DOHH2 (cell line): ENCODE results near the gene BAD.

Experiments used
- H3F3A ChIP-seq: fragments of 200-600 bp; sonication (generic), shearing (Covaris generic); 2 replicates; pipeline ENCODE4 v1.6.0; 2016; ENCODE audit warnings: antibody characterized with exemption, mild to moderate bottlenecking; ENCODE audit not compliant: control insufficient read depth, insufficient read depth
- H3K27ac ChIP-seq: fragments of 200-600 bp; sonication (generic); 2 replicates; pipeline ENCODE4 v1.5.1; 2014; ENCODE audit warnings: low read depth, mild to moderate bottlenecking, low read length, moderate library complexity
- H3K27me3 ChIP-seq: fragments of 200-600 bp; sonication (generic); 2 replicates; pipeline ENCODE4 v1.6.1; 2014; ENCODE audit warnings: mild to moderate bottlenecking, low read length, mixed read lengths; ENCODE audit not compliant: control insufficient read depth
- H3K36me3 ChIP-seq: fragments of 200-600 bp; sonication (generic); 2 replicates; pipeline ENCODE4 v1.6.1; 2014; ENCODE audit warnings: mild to moderate bottlenecking, low read length, moderate library complexity, mixed read lengths; ENCODE audit not compliant: control insufficient read depth
- H3K4me1 ChIP-seq: fragments of 200-600 bp; sonication (generic); 2 replicates; pipeline ENCODE4 v1.6.1; 2014; ENCODE audit warnings: mild to moderate bottlenecking, low read length, mixed read lengths; ENCODE audit not compliant: control insufficient read depth
- H3K4me2 ChIP-seq: fragments of 200-600 bp; sonication (generic); 2 replicates; pipeline ENCODE4 v1.6.0; 2014; ENCODE audit warnings: mild to moderate bottlenecking, low read length, moderate library complexity
- H3K4me3 ChIP-seq: fragments of 200-600 bp; sonication (generic); 2 replicates; pipeline ENCODE4 v1.5.1; 2014; ENCODE audit warnings: mild to moderate bottlenecking, low read length, mixed read lengths
- H3K79me2 ChIP-seq: fragments of 200-600 bp; sonication (generic); 2 replicates; pipeline ENCODE4 v1.6.1; 2014; ENCODE audit warnings: mild to moderate bottlenecking, low read length, mixed read lengths; ENCODE audit not compliant: control insufficient read depth
- H3K9me2 ChIP-seq: fragments of 200-600 bp; sonication (generic); replicated peaks from 2 replicates; pipeline ENCODE4 v1.6.1; 2014; ENCODE audit warnings: mild to moderate bottlenecking, low read length, mixed read lengths; ENCODE audit not compliant: control insufficient read depth
- H3K9me3 ChIP-seq: fragments of 200-600 bp; sonication (generic); 2 replicates; pipeline ENCODE4 v1.6.1; 2014; ENCODE audit warnings: antibody characterized with exemption, low read length, mixed read lengths; ENCODE audit not compliant: control insufficient read depth, insufficient read depth
- H4K20me1 ChIP-seq: fragments of 200-600 bp; sonication (generic); 2 replicates; pipeline ENCODE4 v1.6.0; 2014; ENCODE audit warnings: low read depth, mild to moderate bottlenecking, antibody characterized with exemption, low read length, moderate library complexity; ENCODE audit not compliant: control insufficient read depth, insufficient read depth
- EZH2phosphoT487 ChIP-seq: fragments of 200-600 bp; sonication (generic); IDR thresholded peaks from 2 replicates; pipeline ENCODE4 v1.6.1; 2017; ENCODE audit warnings: borderline replicate concordance, mild to moderate bottlenecking, antibody characterized with exemption, low read length, moderate library complexity, mixed read lengths
- TF ChIP-seq, protein P1 (sequence below): fragments of 200-600 bp; sonication (generic); IDR thresholded peaks from one replicate; pipeline ENCODE4 v1.5.1; 2014; ENCODE audit warnings: antibody characterized with exemption, mild to moderate bottlenecking, low read depth, low read length; ENCODE audit not compliant: poor library complexity, severe bottlenecking

The BAD gene

DNA sequence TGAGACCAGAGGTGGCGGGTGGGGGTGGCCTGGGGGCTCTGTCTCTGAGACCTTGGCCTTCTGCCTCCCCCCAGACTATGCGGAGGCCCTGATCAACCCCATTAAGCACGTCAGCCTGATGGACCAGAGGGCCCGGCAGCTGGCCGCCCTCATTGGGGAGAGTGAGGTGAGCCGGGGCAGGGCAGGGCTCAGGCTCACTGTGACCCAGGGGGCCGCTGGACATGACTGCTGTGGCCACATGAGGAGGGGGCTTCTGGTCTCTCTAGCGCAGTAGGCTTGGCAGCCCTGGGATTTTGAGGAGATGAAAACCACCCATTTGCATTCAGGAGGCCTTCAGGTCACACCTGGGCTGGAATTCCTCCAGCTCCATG lies 20.5 kb downstream of the BAD start:
- Histone ChIP-seq H3K79me2 (peaks cover 8% of the 10 kb centered on the region), H3K4me2 (no peak overlapping the region), H3K9me3 (no peaks in the 10 kb centered on the region), H3K4me1 (peaks cover 13% of the 10 kb centered on the region), H3K27me3 (no peaks in the 10 kb centered on the region), H3K9me2 (no peaks in the 10 kb centered on the region), H3K27ac (no peak overlapping the region), H3K4me3 (no peak overlapping the region), H4K20me1 (no peaks in the 10 kb centered on the region), H3F3A (no peaks in the 10 kb centered on the region), H3K36me3 (peaks cover 35% of the 10 kb centered on the region)
- TF ChIP-seq EZH2phosphoT487: no peak
- TF ChIP-seq, protein P1, sequence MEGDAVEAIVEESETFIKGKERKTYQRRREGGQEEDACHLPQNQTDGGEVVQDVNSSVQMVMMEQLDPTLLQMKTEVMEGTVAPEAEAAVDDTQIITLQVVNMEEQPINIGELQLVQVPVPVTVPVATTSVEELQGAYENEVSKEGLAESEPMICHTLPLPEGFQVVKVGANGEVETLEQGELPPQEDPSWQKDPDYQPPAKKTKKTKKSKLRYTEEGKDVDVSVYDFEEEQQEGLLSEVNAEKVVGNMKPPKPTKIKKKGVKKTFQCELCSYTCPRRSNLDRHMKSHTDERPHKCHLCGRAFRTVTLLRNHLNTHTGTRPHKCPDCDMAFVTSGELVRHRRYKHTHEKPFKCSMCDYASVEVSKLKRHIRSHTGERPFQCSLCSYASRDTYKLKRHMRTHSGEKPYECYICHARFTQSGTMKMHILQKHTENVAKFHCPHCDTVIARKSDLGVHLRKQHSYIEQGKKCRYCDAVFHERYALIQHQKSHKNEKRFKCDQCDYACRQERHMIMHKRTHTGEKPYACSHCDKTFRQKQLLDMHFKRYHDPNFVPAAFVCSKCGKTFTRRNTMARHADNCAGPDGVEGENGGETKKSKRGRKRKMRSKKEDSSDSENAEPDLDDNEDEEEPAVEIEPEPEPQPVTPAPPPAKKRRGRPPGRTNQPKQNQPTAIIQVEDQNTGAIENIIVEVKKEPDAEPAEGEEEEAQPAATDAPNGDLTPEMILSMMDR: no peak

DNA sequence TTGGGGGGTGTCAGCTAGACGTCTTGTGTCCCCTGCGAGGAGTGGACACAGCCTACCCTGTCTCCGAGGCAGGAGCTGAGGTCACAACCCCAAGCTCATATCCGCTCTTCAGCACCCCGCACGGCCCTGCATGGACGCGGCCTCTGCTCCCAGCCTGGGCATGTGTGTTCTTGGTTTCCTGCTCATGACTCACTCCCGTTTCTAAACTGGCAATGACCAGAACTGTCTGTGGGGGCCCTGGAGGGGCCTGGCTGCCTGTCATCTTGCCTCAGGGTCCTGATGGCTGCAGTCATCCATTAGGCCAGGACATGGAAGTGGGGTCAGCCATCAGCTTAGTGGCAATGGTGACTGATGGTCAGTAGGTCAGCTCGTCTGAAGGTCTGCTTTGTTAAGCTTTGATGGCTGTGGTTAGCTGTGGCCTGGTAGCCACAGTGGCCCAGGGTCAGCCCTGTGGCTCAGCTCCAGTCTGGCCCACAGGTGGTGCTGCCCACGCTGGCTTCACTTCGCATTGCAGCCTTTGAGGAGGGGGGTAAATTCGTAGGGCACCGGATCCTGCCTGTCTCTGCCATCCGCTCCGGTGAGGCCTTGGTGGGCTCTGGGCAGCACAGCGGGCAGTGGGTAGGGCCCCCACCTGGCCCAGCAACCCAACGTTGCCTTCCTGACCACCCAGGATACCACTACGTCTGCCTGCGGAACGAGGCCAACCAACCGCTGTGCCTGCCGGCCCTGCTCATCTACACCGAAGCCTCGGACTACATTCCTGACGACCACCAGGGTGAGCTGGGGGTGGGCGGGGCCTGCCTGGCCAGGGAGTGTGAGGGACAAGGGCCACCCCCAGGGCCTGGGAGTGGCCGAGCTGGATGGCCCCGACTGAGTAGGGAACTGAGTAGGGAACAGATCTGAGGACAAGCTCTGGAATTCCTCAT lies 21.2 kb downstream of the BAD start:
- Histone ChIP-seq H3K4me2 (no peak overlapping the region), H3K27ac (no peak overlapping the region), H3F3A (no peaks in the 10 kb centered on the region), H3K4me3 (no peak overlapping the region), H3K4me1 (peaks cover 7% of the 10 kb centered on the region), H3K9me2 (no peaks in the 10 kb centered on the region), H3K27me3 (no peaks in the 10 kb centered on the region), H3K36me3 (peaks cover 37% of the 10 kb centered on the region), H3K79me2 (peaks cover 1% of the 10 kb centered on the region), H4K20me1 (no peaks in the 10 kb centered on the region), H3K9me3 (no peaks in the 10 kb centered on the region)
- TF ChIP-seq, protein P1: no peak
- no peak for TF ChIP-seq EZH2phosphoT487

DNA sequence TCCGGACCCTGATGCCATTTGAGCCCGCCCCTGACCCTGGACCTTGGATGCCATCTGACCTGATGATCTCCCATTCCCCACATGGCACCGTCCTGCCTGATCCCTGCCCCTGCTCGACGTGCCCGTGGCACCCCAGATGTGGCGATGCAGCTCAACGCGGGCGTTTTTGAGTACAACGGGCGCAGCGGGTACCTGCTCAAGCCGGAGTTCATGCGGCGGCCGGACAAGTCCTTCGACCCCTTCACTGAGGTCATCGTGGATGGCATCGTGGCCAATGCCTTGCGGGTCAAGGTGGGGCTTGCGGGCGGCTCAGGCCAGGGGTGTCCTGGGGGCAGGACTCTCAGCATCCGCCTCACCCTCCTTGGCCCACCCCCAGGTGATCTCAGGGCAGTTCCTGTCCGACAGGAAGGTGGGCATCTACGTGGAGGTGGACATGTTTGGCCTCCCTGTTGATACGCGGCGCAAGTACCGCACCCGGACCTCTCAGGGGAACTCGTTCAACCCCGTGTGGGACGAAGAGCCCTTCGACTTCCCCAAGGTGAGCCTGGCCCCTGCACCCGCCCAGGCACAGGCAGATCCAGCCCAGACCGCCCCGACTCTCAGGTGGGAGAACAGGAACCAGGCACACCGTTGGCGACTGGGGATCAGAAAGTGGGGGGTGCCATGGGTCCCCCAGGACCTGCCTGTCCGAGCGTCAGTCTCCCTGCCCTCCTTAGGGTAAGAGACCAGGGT lies 22.0 kb downstream of the BAD start:
- peaks cover 39% of the 10 kb centered on the region for H3K36me3 ChIP-seq
- no peak overlapping the region for H3K4me3 ChIP-seq
- no peak overlapping the region for H3K27ac ChIP-seq
- H3K9me3 ChIP-seq: no peaks in the 10 kb centered on the region
- H3F3A ChIP-seq: no peaks in the 10 kb centered on the region
- no peaks in the 10 kb centered on the region for H3K79me2 ChIP-seq
- H3K4me2 ChIP-seq: no peak overlapping the region
- no peaks in the 10 kb centered on the region for H3K27me3 ChIP-seq
- H3K9me2 ChIP-seq: no peaks in the 10 kb centered on the region
- H4K20me1 ChIP-seq: no peaks in the 10 kb centered on the region
- TF ChIP-seq, protein P1: no peak
- no peak for TF ChIP-seq EZH2phosphoT487
- H3K4me1 ChIP-seq: no peaks in the 10 kb centered on the region
